A673 (cell line): ENCODE data around the gene KCNAB2.

Experiments
- CTCF ChIP-seq: fragments of 300-800, 200-600 bp; sonication (generic); conservative IDR thresholded peaks from 2 replicates; pipeline ENCODE4 v1.5.1; 2017; ENCODE audit warnings: low read depth, mild to moderate bottlenecking, antibody characterized with exemption, low read length, moderate library complexity, mixed read lengths
- EZH2 ChIP-seq: fragments of 200-600 bp; sonication (generic); IDR thresholded peaks from 2 replicates; pipeline ENCODE4 v1.6.1; 2017; ENCODE audit warnings: borderline replicate concordance, low read depth, mild to moderate bottlenecking, mixed read lengths, antibody characterized with exemption, low read length; ENCODE audit not compliant: poor library complexity, severe bottlenecking

- no peak for TF ChIP-seq CTCF
- no peak for TF ChIP-seq EZH2
These were observed 47.4 kb downstream of the KCNAB2 start for GRCh38 chr1:6093071-6093470.
